ENCODE results near the gene NUP93. TPM values are rescaled to one million over a fixed set of nuclear protein-coding genes. Genes with fewer than 3 reads are reported as not detected.
"Not testable (repeated sequence)": the region's sequence is repeated elsewhere in the genome, so short reads cannot be mapped to it uniquely, and the experiment has no call there.

Gene NUP93
- total RNA-seq, 2 donors from 2014 or later = 29.9 to 38.6 TPM

DNA sequence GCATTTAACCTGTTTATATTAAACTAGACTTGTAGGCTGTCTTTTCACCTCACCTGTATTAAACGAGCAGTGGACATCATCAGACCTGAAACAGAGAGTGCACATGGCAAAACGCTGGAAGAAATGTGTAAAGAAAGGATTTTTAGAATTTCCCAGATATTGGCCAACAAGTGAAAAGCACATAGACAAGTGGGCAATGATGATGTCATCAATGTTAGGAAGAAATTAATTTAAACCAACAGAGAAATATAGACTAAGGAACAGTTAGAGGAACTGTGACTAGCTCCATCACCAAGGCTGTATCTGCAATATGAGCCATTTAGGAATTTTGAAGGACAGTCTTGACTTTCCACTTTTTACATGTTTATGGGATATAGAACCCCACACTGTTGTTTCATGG is 67.9 kb downstream of the NUP93 start:
- ATAC-seq = no peak
- DNase-seq = no peak
- intact Hi-C loops (cut with DNase I) = no loop called here

DNA sequence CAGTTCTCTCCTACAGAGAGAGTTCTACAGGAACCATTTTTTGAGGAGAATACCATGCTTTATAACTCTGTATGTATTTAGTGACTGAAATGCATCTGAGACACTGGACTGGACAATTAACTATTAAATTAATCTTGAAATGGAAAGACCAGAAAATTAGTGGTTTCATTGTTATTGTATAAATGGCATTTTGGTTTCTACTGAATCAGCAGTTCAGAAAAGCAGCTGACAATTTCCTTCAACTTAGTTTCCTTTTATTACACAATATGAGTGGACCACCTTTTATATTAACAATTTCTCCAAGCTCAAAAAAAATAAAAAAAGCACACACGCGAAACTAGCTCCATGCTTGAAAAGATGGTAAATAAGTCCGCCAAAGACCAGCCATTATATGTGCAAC is 69.0 kb downstream of the NUP93 start:
- DNase-seq = no peak
- intact Hi-C loops (cut with DNase I) = no loop called here
- no peak for ATAC-seq

DNA sequence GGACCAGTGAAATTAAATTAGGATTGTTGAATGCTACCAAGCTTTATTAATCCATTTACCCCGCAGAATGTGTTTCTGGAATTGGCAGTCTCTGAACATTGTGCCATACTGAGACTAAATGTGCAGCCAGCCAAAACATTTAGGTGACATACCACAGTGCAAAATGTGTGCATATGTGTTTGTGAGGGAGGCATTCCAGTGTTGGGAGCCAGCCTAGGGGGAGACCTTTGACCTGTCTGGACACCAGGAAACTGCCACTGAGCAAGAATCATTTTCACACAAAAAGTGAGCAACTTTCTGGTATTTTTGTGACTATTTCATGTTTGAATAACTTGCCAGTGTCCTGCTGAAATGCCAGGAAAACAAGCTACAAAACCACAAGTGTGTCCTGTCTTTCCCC is 70.4 kb downstream of the NUP93 start:
- ATAC-seq (no peak), DNase-seq (no peak)
- intact Hi-C loops (cut with DNase I) = no loop called here

DNA sequence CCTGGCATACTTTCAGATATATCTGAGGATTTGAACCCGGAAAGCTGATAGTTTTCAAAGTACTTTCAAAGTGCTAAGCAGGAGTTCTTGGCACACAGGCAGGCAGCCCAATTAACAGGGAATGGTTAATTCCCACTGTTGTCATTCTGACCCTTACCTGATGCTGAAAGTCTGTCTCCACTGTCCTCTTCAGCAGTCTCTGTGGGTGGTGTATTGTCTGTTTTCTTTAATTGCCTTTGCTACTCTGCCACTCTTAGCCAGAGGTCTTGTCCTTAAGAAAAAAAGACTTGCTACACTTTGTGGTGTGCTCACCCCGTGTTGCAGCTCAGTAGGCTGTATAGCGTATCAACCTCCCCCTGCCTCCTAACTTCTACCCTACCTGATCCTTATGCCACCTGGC is 71.8 kb downstream of the NUP93 start:
- intact Hi-C loops (cut with DNase I) = no loop called here
- ATAC-seq = no peak
- DNase-seq = no peak

DNA sequence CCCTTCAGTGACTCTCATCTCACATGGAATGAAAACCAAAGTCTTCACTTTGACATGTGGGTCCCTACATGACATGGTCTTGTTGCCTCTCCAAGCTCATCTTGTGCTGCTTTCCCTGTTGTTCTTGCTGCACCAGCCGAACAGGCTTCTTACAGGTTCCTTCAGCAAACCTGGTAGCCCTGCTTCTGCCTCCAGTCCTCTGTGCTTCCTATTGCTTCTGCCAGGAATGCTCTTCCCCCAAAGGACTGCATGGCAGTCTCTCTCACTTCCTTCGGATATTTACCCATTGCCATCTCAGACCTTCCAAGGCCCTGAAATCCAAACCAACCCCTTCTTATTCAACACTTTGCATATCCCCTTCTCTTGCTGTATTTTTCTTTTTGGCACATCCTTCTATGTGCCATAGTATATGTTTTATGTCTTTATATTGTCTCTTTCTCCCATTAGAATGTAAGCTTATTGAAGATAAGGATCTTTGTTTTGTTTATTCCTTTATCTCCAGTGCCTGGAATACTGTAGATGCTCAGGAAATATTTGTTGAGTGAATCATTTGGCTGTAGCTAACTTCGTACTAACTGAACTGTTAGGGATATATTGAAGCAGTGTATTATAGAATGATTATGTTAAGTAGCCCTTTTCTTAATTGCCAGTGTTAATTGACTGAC is 77.2 kb downstream of the NUP93 start:
- ATAC-seq (no peak), DNase-seq (no peak)
- intact Hi-C loops (cut with DNase I) = no loop called here

DNA sequence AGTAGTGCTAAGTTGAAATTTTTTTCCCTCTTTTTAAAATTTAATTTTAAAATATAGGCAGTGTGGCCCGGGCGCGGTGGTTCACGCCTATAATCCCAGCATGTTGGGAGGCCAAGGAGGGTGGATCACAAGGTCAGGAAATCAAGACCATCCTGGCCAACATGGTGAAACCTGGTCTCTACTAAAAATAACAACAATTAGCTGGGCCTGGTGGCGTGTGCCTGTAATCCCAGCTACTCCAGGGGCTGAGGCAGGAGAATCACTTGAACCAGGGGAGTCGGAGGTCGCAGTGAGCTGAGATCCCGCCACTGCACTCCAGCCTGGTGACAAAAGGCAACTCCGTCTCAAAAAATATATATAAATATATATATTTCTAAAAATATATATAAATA is 77.7 kb downstream of the NUP93 start:
- DNase-seq; ATAC-seq; intact Hi-C loops (cut with DNase I): not testable (repeated sequence)

DNA sequence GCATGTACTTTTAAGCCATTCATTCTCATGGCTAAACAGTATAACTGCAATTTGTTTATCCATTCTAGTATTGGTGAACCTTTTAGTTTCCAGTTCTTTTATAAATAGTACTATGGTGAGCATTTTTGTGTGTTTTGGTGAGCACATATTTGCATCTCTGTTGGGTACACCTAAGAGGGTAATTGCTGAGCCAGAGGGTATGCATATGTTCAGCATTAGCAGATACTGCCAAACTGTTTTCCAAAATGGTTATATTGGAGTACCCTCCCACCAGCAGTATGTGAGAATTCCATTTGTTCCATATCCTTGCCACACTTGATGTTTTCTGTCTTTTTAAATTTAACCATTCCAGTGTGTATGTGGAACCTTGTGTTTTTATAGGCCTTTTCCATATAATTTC is 81.0 kb downstream of the NUP93 start:
- DNase-seq = no peak
- no peak for ATAC-seq
- intact Hi-C loops (cut with DNase I) = no loop called here

DNA sequence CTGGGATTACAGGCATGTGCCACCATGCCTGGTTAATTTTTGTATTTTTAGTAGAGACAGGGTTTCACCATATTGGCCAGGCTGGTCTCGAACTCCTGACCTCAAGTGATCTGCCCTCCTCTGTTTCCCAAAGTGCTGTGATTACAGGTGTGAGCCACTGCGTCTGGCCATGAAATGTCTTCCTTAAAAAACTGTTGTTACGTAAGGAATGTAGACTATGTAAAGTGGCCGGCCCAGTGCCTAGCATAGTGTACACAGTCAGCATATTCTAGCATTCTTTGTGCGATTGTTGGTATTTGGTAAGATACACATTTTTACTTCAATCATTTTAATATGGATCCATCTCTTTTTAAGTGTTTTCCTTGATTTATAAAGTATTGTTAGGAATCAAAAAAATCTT is 81.7 kb downstream of the NUP93 start:
- intact Hi-C loops (cut with DNase I); ATAC-seq; DNase-seq: not testable (repeated sequence)

DNA sequence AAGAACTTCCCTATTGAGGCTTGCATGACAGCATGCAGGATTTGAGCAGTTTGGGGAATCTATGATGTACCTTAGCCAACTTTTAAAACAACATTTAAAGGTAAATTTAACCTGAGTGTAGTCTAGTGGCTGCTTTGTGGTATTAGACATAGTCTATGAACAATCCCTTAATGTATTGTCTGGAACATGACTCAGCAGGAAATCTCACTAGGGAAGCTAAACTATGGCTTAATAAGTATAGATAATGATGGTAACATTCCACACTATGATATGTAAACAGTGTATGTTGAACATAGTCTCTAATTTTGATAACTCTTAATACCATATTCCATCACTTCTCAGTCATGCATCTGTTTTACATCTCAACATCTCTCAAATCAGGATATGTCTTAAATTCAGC is 83.0 kb downstream of the NUP93 start:
- intact Hi-C loops (cut with DNase I) = no loop called here
- no peak for DNase-seq
- ATAC-seq = no peak

DNA sequence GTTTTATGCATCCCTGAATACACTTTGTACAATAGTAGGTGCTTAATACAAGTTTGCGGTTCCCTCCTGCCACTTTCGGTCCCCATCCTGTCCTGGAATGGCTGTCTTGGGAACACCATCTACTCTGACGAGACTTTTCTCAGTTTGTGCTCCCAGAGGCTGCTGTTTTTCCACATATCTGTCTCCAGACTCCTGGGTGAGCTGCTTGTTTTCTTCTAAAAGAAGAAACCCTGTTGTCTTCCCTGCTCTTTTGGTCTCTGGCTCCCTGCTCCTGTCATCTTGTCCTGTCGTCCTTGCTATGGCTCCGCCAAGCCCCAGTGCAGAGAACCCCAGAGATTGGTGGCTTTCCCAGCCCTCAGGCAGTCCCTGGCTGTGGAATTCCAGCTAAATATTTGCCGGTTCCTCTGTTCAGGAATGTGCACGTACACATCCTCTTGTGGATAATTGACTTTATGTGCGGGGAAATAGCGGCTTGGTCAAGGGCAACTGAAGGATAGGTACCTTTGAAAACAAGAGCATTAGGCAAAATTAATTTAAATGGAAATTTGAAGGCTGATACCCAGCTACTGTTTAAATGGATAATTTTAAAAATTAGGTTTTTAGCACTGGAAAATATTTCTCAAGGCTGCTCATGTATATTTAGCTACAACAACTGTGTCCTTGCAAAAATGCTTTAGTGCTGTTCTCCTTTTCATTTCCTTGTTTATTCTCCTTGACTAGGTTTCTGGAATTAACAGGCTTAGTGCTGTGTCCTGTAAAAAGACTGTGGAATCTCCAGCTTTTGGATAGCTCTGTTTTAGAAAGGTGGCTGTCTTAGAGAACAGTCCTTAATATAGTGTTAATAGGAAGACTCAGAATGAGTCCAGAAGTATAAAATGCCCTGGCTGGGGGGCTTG is 84.9 kb downstream of the NUP93 start:
- ATAC-seq (no peak), DNase-seq (no peak)
- intact Hi-C loops (cut with DNase I) = no loop called here

DNA sequence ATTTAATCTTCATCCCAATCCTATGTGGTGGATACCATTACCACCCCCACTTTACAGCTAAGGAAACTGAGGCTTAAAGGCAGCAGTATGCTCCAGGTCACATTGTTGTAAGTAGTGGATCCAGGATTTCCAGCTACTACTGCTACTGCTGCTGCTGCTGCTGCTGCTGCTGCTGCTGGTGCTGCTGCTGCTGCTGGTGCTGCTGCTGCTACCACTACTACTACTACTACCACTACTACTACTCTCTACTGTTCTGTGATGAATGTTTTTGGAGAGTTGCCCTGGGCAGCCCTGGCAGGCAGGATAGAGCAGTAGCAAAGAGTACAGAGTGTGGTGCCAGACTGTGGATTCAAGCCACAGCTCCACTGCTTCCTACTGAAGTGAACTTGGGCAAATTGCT is 85.8 kb downstream of the NUP93 start:
- peak; percentile 50 to 56 for ATAC-seq
- intact Hi-C loops (cut with DNase I) = no loop called here
- DNase-seq = no peak

DNA sequence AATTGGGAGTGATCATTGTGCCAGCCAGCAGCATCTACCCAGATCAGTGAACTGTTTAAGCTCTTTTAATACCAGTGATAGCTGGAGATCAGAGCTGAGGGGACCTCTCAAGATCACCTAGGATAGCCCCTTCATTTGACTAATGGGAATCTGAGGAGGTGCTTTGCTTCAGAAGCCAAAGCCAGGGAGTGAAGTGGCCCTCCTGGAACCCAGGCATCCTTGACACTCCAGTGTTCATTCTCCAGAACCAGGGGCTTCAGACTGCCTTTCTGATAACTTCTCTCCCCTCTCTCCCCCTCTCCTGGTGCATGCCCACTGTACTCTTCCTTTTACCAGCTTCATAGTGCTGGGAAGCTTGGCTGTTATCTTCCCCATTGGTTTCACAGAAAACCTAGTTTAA is 87.1 kb downstream of the NUP93 start:
- ATAC-seq = no peak
- intact Hi-C loops (cut with DNase I) = no loop called here

DNA sequence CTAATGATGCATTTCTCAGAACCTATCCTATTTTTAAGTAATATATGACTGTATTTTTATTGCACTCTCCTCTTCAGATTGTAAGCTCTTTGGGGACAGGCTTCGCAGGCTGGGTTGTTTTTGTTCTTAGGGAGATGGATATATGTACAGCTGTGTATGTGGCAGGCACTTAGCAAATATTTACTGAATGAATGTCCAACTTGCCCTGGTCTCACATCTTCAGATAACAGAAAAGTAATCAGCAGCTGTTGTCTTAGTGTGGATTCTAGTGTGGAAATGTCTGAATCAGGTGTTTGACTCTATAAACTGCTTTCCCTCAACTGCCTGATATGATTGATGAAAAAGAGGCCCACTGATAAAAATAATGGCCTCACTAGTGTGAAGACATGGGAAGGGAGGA is 88.0 kb downstream of the NUP93 start:
- no peak for ATAC-seq
- intact Hi-C loops (cut with DNase I) = no loop called here
- no peak for DNase-seq

More for the DNA sequence above, 87.1 kb downstream of the NUP93 start:
- DNase-seq = no peak

DNA sequence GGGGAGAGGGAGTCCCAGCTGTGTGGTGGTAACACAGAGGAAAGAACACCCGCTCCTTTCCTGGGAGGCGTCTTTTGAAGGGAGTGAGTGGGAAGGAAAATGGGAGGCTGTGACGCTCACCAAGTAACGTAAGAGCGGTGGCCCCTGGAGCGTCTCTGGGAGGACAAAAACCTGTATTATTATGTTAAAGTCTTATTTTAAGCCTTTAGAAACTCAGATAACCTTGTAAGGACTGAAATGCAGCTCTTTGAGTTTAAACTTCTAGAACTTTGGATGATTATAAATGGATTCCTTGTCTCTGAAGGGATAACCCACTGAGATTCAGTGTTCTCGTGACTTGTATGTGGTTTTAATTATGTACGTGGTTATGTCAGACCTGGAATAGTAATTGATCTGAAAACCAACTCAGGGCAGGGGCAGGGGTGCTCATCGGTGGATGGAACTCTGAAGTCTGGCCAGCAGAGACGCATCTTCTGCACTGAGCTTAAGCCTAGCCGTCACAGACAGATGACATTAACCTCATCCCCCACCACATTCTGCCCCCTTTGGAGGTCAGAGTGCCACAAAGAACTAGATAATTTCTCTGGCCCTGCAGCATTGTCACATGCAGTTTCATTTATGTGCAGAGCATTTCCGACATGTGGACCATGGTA is 93.3 kb downstream of the NUP93 start:
- no peak for ATAC-seq
- intact Hi-C loops (cut with DNase I) = no loop called here
- DNase-seq = no peak

DNA sequence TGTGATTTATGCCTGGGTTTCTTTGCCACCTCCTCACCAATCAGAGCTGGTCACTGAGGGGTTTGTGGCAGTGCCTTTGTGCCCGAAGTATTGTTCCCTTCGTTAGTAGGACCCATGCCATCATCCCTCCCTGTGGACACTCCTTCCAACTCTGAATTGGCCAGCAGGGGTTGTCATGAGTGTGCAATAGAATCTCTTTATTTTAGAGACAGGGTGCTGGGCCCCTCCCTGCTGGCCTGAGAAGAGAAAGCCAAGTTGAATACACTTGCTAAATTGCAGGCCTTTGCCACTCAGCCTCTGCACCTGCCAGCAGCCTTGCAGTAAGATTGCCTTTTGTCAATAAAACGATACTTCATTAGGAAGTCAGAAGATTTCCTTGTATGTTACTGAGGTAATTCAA is 94.4 kb downstream of the NUP93 start:
- no peak for DNase-seq
- peak; percentile 54 to 85 for ATAC-seq
- intact Hi-C loops (cut with DNase I) = no loop called here

DNA sequence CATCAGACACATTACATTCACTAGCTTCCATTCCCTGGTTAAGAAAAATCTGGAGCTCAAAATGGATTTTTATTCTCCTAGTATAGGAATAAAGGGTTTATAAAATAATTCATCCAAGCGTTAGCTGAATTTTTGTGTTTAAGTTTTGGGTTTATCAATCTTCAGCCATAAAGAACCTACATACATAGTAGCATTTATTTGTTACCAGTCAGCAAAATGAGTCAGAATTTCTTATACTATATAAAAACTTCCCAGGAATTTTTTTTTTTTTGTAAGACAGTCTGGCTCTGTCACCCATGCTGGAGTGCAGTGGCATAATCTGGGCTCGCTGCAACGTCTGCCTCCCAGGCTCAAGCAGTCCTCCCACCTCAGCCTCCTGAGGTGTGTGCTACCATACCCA is 94.9 kb downstream of the NUP93 start:
- ATAC-seq (no peak), DNase-seq (no peak)
- intact Hi-C loops (cut with DNase I) = no loop called here

DNA sequence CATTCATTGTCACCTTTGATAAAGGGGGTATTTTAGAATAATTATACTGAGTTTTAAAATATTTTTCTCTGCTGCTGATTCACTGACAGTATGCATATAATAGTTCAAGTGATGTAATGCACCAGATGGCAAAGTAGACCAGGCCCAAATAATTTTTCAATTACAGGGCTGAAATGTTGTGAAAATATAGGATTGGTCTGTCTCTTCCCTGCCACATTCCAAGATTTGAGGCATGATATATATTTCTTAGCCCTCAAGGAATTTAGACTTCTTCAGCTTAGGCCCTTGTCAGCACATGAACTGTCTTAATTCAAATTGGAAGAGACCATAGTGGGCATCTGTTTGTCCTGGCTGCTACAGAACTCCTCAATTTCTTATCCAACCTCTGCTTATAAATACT is 95.9 kb downstream of the NUP93 start:
- intact Hi-C loops (cut with DNase I) = no loop called here
- DNase-seq = no peak
- no peak for ATAC-seq

DNA sequence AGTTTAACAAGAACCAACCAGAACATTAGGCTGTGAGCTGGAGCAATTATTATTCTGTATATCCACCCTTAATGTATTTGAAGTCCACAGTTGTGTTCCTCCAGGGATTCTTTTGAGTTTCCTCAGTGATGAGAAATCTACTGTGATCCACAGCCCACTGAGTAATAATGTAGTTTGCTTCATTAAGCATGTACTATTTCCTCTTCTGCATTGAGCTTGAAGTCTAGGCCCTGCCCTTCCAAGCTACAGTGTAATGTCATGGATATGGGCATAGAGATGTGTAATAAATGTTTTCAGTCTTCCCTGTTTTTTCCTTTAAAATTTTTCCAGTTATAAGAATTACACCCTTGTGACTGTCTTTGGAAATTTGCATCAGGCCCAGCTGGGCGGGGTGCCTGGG is 98.7 kb downstream of the NUP93 start:
- no peak for DNase-seq
- intact Hi-C loops (cut with DNase I) = no loop called here
- no peak for ATAC-seq

DNA sequence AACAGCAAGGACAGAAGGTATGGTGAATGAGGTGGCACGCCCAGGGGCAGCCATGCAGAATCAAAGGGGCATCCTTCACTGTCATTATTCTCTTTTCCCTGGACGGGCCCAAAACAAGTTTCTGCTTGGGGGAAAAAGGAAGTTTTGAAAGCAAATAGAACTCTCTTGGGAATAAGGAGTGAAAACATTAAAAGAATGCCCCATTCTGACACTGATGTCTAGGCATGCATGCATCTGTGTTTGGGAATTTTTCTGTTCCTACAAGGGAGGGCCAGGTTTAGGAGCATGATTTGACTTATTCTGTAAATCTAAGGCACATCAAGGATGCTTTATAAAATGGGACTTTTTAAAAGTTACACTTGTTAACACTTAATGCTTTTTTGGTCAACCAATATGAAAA is 100.7 kb downstream of the NUP93 start:
- DNase-seq = no peak
- intact Hi-C loops (cut with DNase I) = no loop called here
- ATAC-seq = no peak

DNA sequence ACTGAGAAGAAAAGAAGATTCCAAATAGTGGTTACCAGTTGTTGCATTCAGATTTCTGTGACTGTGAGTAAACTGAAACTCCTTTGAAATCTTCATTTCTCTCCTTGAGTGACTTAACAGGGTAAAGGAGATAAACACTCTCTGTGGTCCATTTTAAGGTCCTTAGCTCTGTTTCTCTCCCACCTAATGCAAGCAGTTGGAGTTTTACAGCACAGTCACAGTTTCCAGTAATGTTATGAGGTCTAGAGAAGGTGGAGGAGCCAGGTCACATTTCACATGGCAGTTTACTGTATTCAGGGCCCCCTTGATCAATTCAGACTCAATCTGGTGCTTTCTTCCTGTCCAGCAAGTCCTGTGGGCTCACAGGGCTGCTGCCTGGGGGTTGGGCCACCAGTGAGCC is 102.8 kb downstream of the NUP93 start:
- ATAC-seq (no peak), DNase-seq (no peak)
- intact Hi-C loops (cut with DNase I) = no loop called here

Measured in left cardiac atrium (tissue), 4 donors.